GM23338 (cell line): ENCODE measurements around the gene PRR18. TPM values are rescaled to one million over a fixed set of nuclear protein-coding genes. Genes with fewer than 3 reads are reported as not detected.

Experiments used
- ATAC-seq: fragments of 200-7000 bp; cut with Tn5 transposase; 3 replicates; pipeline ENCODE4 v1.9.1; 2020
- DNase-seq: peaks from one replicate; pipeline ENCODE4 v3.0.0-alpha.2; 2015; ENCODE audit warnings: low spot score
- H2AFZ ChIP-seq: fragments of 200-600 bp; sonication (generic); 2 replicates; pipeline ENCODE4 v1.8.0; 2016; ENCODE audit warnings: antibody characterized with exemption, mild to moderate bottlenecking, moderate library complexity
- H3F3A ChIP-seq: fragments of 200-600 bp; sonication (generic); replicated peaks from 2 replicates; pipeline ENCODE4 v1.8.0; 2017; ENCODE audit warnings: antibody characterized with exemption, mixed run types, low read depth
- H3K27ac ChIP-seq: fragments of 200-600 bp; sonication (generic); 2 replicates; pipeline ENCODE4 v1.6.1; 2016; ENCODE audit warnings: low read depth
- H3K27me3 ChIP-seq: fragments of 200-600 bp; sonication (generic); 2 replicates; pipeline ENCODE4 v1.8.0; 2016; ENCODE audit warnings: mild to moderate bottlenecking, mixed run types, moderate library complexity; ENCODE audit not compliant: insufficient read depth
- H3K36me3 ChIP-seq: fragments of 200-600 bp; sonication (generic); 2 replicates; pipeline ENCODE4 v1.8.0; 2016; ENCODE audit warnings: mild to moderate bottlenecking; ENCODE audit not compliant: insufficient read depth
- H3K4me1 ChIP-seq: fragments of 200-600 bp; sonication (generic); 2 replicates; pipeline ENCODE4 v1.8.0; 2016; ENCODE audit warnings: mild to moderate bottlenecking, moderate library complexity; ENCODE audit not compliant: insufficient read depth
- H3K4me2 ChIP-seq: fragments of 200-600 bp; sonication (generic); 2 replicates; pipeline ENCODE4 v1.7.1; 2017; ENCODE audit warnings: mixed run types
- H3K4me3 ChIP-seq: fragments of 200-600 bp; sonication (generic); 2 replicates; pipeline ENCODE4 v1.6.1; 2016; ENCODE audit warnings: mixed run types
- H3K79me2 ChIP-seq: fragments of 200-600 bp; sonication (generic); replicated peaks from 2 replicates; pipeline ENCODE4 v1.8.0; 2017; ENCODE audit warnings: mild to moderate bottlenecking; ENCODE audit not compliant: insufficient read depth
- H3K9me2 ChIP-seq: fragments of 200-600 bp; sonication (generic); 2 replicates; pipeline ENCODE4 v1.8.0; 2017; ENCODE audit not compliant: insufficient read depth
- H4K20me1 ChIP-seq: fragments of 200-600 bp; sonication (generic); replicated peaks from 2 replicates; pipeline ENCODE4 v1.8.0; 2017; ENCODE audit warnings: mild to moderate bottlenecking; ENCODE audit not compliant: insufficient read depth
- H3K27ac Mint-ChIP-seq: 2 replicates; pipeline ENCODE4 v1.8.0; 2020; ENCODE audit warnings: inconsistent platforms, mild to moderate bottlenecking, moderate library complexity, mixed read lengths
- H3K27me3 Mint-ChIP-seq: 3 replicates; pipeline ENCODE4 v1.8.0; 2022; ENCODE audit warnings: low read depth, mild to moderate bottlenecking, moderate library complexity, mixed read lengths, inconsistent platforms; ENCODE audit not compliant: insufficient read depth, poor library complexity
- H3K36me3 Mint-ChIP-seq: 3 replicates; pipeline ENCODE4 v1.8.0; 2021; ENCODE audit warnings: low read depth, mild to moderate bottlenecking, inconsistent platforms, moderate library complexity, mixed read lengths
- H3K4me1 Mint-ChIP-seq: 3 replicates; pipeline ENCODE4 v1.8.0; 2020; ENCODE audit warnings: mild to moderate bottlenecking, inconsistent platforms, mixed read lengths
- H3K4me3 Mint-ChIP-seq: 3 replicates; pipeline ENCODE4 v1.8.0; 2021; ENCODE audit warnings: moderate library complexity, mild to moderate bottlenecking, inconsistent platforms, mixed read lengths
- H3K9me3 Mint-ChIP-seq: 3 replicates; pipeline ENCODE4 v1.8.0; 2020; ENCODE audit warnings: moderate library complexity, mild to moderate bottlenecking, inconsistent platforms, mixed read lengths
- EZH2 ChIP-seq: fragments of 200-600 bp; sonication (generic); IDR thresholded peaks from one replicate; pipeline ENCODE4 v1.8.0; 2017; ENCODE audit warnings: antibody characterized with exemption, mild to moderate bottlenecking, low read depth; ENCODE audit not compliant: unreplicated experiment
- NANOG ChIP-seq: IDR thresholded peaks from 2 replicates; pipeline ENCODE4 v1.6.1; 2016; ENCODE audit warnings: antibody characterized with exemption, borderline replicate concordance
- POLR2AphosphoS5 ChIP-seq: IDR thresholded peaks from 2 replicates; pipeline ENCODE4 v1.6.1; 2016; ENCODE audit warnings: antibody characterized with exemption, low read depth
- STAT1 ChIP-seq: IDR thresholded peaks from one replicate; pipeline ENCODE4 v1.6.1; 2016; ENCODE audit warnings: antibody characterized with exemption; ENCODE audit not compliant: unreplicated experiment
- ZNF114 ChIP-seq: fragments of 250-450 bp; sonication (Bioruptor Pico); IDR thresholded peaks from 2 replicates; pipeline ENCODE4 v1.5.0; 2020; ENCODE audit warnings: mild to moderate bottlenecking, moderate library complexity
- ZNF331 ChIP-seq: fragments of 250-450 bp; sonication (Bioruptor Pico); IDR thresholded peaks from 2 replicates; pipeline ENCODE4 v1.5.0; 2020; ENCODE audit warnings: low read depth, mild to moderate bottlenecking, moderate library complexity
- polyA plus RNA-seq: library from polyadenylated mRNA; unstranded; fragments of >200 nt; fragmentation: Nextera tagmentation; extraction: Ambion mirVana; gene quantifications from 2 replicates; pipeline ENCODE4 v1.2.1, GENCODE V29; 2016
- total RNA-seq: library from RNA; depleted of rRNA; stranded (reverse); fragments of >200 nt; shearing (Covaris generic); gene quantifications from 2 replicates; pipeline ENCODE4 v1.2.3, GENCODE V29; 2014
- TF ChIP-seq, protein P1 (sequence below), 2 experiments: fragments of 200-600 bp in 1 of 2; sonication (generic) in 1 of 2; conservative IDR thresholded peaks; 2 replicates each; pipeline versions ENCODE4 v1.5.1 to v1.6.1; 2016 to 2017; ENCODE audit warnings: antibody characterized with exemption in 2 of 2, low read depth in 2 of 2, mild to moderate bottlenecking in 2 of 2, moderate library complexity in 1 of 2
- TF ChIP-seq, protein P2 (sequence below): IDR thresholded peaks from 2 replicates; pipeline ENCODE4 v1.6.1; 2016; ENCODE audit warnings: antibody characterized with exemption
- TF ChIP-seq, protein P3 (sequence below): fragments of 250-450 bp; sonication (Bioruptor Pico); IDR thresholded peaks from 2 replicates; pipeline ENCODE4 v1.5.0; 2020; ENCODE audit warnings: mild to moderate bottlenecking, moderate library complexity

Gene PRR18
- total and polyA plus RNA-seq, 2 experiments from 2014 or later = 0.24 TPM; not detected in 1

DNA sequence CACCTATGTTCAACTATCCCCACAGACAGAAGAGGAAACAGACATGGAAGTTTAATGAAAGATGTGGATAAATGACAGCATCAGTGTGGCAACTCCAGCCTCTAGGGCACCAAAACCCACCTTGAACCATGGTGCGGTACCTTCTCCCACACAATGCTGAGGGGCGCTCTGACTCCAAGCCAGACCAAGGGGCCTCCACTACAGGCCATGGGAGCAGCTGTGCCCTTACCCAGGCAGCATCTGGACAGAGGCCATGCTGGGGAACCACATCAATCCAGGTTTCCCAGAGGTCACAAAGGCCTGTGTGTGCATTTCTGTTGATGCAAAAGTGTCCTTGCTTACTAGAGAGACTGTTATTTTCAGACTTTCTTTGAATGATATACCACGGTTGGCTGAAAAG lies 4.1 kb downstream of the PRR18 start:
- no peaks in the 10 kb centered on the region; the same call in 1 of the 2 replicates for H3K36me3 ChIP-seq
- Mint-ChIP-seq H3K4me3 (no peak overlapping the region), H3K27ac (no peak overlapping the region), H3K9me3 (no peaks in the 10 kb centered on the region), H3K4me1 (peaks cover 6% of the 10 kb centered on the region), H3K27me3 (peaks cover 37% of the 10 kb centered on the region), H3K36me3 (no peaks in the 10 kb centered on the region; the same call in 2 of the 3 replicates)
- H3F3A ChIP-seq = no peaks in the 10 kb centered on the region
- no peaks in the 10 kb centered on the region; the same call in none of the 2 replicates for H4K20me1 ChIP-seq
- ATAC-seq (peak; percentile 6; the same call in 1 of the 3 replicates), DNase-seq (peak; percentile 45)
- H3K4me1 ChIP-seq = 0 out of 2 replicates have a peak, but pooled peaks cover under 1% of the 10 kb centered on the region
- H3K27me3 ChIP-seq = peaks cover 45% of the 10 kb centered on the region
- H3K4me2 ChIP-seq = no peak overlapping the region
- no peak for TF ChIP-seq ZNF331 (CRISPR knock-in tag)
- no peak for TF ChIP-seq POLR2AphosphoS5
- no peak for TF ChIP-seq EZH2
- TF ChIP-seq, protein P1, sequence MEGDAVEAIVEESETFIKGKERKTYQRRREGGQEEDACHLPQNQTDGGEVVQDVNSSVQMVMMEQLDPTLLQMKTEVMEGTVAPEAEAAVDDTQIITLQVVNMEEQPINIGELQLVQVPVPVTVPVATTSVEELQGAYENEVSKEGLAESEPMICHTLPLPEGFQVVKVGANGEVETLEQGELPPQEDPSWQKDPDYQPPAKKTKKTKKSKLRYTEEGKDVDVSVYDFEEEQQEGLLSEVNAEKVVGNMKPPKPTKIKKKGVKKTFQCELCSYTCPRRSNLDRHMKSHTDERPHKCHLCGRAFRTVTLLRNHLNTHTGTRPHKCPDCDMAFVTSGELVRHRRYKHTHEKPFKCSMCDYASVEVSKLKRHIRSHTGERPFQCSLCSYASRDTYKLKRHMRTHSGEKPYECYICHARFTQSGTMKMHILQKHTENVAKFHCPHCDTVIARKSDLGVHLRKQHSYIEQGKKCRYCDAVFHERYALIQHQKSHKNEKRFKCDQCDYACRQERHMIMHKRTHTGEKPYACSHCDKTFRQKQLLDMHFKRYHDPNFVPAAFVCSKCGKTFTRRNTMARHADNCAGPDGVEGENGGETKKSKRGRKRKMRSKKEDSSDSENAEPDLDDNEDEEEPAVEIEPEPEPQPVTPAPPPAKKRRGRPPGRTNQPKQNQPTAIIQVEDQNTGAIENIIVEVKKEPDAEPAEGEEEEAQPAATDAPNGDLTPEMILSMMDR (conservative IDR thresholded peaks at IDR 0.05; ENCODE audit: low read depth in 2 of 2) = peak; percentile 12 to 48; a peak in 2 of 4 replicates
- H3K9me2 ChIP-seq = no peaks in the 10 kb centered on the region
- H3K79me2 ChIP-seq = no peaks in the 10 kb centered on the region
- no peak overlapping the region for H2AFZ ChIP-seq
- H3K4me3 ChIP-seq = no peak overlapping the region
- H3K27ac ChIP-seq = no peak overlapping the region

DNA sequence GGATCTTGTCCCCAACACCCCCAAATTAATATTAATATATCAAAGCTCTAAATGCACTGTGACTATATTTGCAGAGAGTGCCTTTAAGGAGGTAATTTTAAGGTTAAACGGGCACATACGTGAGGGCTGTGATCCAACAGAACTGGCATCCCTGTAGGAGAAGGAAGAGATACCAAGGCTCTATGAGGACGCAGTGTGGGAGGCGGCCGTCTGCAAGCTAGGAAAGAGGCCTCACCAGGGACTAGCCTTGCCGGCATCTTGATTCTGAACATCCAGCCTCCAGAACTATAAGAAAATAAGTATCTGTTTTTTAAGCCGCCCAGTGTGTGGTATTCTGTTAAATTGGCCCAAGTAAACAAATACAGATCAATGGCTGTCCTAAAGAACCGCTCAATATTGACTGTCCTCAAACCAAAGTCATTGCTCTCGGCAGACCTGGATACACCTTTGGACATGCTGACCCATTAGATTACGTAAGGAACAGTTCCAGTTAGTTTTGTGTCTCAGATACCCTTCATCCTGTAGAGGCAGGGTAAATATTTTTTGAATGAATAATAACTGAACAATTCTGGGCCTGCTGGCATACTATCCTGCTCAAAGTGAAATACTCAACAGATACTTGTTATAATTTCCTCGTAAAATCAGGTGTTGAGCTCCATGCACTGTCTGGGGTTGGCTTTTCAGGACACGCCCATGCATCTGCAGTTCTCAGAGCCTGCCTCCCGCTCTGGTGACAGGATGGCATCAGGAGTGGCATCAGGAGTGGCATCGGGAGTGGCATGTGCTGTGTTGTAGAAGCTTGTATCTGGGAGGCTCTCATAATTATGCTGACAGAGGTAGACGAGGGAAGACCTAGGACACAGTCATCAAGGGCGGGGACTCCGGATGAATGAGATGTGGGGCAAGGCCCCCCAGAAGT lies 6.3 kb downstream of the PRR18 start:
- no peaks in the 10 kb centered on the region for H3K9me2 ChIP-seq
- no peaks in the 10 kb centered on the region for H3K4me1 ChIP-seq
- no peak overlapping the region for H2AFZ ChIP-seq
- H3K9me3 Mint-ChIP-seq = peaks cover 8% of the 10 kb centered on the region
- H3K4me3 Mint-ChIP-seq = no peak overlapping the region
- ATAC-seq (no peak), DNase-seq (no peak)
- no peaks in the 10 kb centered on the region; the same call in 2 of the 3 replicates for H3K4me1 Mint-ChIP-seq
- H3K27me3 ChIP-seq = peaks cover 22% of the 10 kb centered on the region
- H3K79me2 ChIP-seq = no peaks in the 10 kb centered on the region
- no peak overlapping the region for H3K27ac Mint-ChIP-seq
- H3K36me3 ChIP-seq = no peaks in the 10 kb centered on the region; the same call in 1 of the 2 replicates
- H4K20me1 ChIP-seq = no peaks in the 10 kb centered on the region; the same call in none of the 2 replicates
- H3K4me2 ChIP-seq = no peak overlapping the region
- H3K4me3 ChIP-seq = no peak overlapping the region
- no peaks in the 10 kb centered on the region for H3F3A ChIP-seq
- H3K27me3 Mint-ChIP-seq = peaks cover 32% of the 10 kb centered on the region
- H3K27ac ChIP-seq = no peak overlapping the region
- peaks cover 3% of the 10 kb centered on the region; the same call in 2 of the 3 replicates for H3K36me3 Mint-ChIP-seq
- TF ChIP-seq ZNF331 (CRISPR knock-in tag) (no peak), STAT1 (no peak), ZNF114 (CRISPR knock-in tag) (no peak), NANOG (no peak), POLR2AphosphoS5 (no peak)
- TF ChIP-seq, protein P2, sequence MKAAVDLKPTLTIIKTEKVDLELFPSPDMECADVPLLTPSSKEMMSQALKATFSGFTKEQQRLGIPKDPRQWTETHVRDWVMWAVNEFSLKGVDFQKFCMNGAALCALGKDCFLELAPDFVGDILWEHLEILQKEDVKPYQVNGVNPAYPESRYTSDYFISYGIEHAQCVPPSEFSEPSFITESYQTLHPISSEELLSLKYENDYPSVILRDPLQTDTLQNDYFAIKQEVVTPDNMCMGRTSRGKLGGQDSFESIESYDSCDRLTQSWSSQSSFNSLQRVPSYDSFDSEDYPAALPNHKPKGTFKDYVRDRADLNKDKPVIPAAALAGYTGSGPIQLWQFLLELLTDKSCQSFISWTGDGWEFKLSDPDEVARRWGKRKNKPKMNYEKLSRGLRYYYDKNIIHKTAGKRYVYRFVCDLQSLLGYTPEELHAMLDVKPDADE = no peak
- TF ChIP-seq, protein P3, sequence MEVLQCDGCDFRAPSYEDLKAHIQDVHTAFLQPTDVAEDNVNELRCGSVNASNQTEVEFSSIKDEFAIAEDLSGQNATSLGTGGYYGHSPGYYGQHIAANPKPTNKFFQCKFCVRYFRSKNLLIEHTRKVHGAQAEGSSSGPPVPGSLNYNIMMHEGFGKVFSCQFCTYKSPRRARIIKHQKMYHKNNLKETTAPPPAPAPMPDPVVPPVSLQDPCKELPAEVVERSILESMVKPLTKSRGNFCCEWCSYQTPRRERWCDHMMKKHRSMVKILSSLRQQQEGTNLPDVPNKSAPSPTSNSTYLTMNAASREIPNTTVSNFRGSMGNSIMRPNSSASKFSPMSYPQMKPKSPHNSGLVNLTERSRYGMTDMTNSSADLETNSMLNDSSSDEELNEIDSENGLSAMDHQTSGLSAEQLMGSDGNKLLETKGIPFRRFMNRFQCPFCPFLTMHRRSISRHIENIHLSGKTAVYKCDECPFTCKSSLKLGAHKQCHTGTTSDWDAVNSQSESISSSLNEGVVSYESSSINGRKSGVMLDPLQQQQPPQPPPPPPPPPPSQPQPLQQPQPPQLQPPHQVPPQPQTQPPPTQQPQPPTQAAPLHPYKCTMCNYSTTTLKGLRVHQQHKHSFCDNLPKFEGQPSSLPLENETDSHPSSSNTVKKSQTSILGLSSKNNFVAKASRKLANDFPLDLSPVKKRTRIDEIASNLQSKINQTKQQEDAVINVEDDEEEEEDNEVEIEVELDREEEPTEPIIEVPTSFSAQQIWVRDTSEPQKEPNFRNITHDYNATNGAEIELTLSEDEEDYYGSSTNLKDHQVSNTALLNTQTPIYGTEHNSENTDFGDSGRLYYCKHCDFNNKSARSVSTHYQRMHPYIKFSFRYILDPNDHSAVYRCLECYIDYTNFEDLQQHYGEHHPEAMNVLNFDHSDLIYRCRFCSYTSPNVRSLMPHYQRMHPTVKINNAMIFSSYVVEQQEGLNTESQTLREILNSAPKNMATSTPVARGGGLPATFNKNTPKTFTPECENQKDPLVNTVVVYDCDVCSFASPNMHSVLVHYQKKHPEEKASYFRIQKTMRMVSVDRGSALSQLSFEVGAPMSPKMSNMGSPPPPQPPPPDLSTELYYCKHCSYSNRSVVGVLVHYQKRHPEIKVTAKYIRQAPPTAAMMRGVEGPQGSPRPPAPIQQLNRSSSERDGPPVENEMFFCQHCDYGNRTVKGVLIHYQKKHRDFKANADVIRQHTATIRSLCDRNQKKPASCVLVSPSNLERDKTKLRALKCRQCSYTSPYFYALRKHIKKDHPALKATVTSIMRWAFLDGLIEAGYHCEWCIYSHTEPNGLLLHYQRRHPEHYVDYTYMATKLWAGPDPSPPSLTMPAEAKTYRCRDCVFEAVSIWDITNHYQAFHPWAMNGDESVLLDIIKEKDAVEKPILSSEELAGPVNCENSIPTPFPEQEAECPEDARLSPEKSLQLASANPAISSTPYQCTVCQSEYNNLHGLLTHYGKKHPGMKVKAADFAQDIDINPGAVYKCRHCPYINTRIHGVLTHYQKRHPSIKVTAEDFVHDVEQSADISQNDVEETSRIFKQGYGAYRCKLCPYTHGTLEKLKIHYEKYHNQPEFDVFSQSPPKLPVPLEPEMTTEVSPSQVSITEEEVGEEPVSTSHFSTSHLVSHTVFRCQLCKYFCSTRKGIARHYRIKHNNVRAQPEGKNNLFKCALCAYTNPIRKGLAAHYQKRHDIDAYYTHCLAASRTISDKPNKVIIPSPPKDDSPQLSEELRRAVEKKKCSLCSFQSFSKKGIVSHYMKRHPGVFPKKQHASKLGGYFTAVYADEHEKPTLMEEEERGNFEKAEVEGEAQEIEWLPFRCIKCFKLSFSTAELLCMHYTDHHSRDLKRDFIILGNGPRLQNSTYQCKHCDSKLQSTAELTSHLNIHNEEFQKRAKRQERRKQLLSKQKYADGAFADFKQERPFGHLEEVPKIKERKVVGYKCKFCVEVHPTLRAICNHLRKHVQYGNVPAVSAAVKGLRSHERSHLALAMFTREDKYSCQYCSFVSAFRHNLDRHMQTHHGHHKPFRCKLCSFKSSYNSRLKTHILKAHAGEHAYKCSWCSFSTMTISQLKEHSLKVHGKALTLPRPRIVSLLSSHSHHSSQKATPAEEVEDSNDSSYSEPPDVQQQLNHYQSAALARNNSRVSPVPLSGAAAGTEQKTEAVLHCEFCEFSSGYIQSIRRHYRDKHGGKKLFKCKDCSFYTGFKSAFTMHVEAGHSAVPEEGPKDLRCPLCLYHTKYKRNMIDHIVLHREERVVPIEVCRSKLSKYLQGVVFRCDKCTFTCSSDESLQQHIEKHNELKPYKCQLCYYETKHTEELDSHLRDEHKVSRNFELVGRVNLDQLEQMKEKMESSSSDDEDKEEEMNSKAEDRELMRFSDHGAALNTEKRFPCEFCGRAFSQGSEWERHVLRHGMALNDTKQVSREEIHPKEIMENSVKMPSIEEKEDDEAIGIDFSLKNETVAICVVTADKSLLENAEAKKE (CRISPR knock-in tag) = no peak
